Skin of body (tissue), 2 donors: ENCODE measurements around the gene ODAM. TPM values are rescaled to one million over a fixed set of nuclear protein-coding genes. Genes with fewer than 3 reads are reported as not detected.
"Not testable (repeated sequence)": the region's sequence is repeated elsewhere in the genome, so short reads cannot be mapped to it uniquely, and the experiment has no call there.

Experiments
- DNase-seq: peaks from one replicate; lab custom pipeline; 2025; lab: John Stamatoyannopoulos, UW
- total RNA-seq: library from RNA; depleted of rRNA; stranded (reverse); fragments of >200 nt; gene quantifications from one replicate; pipeline ENCODE4 v1.2.3, GENCODE V29; 2014

ODAM gene
- total RNA-seq, 1 donor from 2014 or later = not detected

- not testable (repeated sequence) for DNase-seq
These were observed 26.3 kb downstream of the ODAM start for GRCh38 chr4:70221818-70222217.

GRCh38 chr4:70225824-70226223, 30.3 kb downstream of the ODAM start, which contains the start of gene FDCSP:
Gene FDCSP (plus strand): TSS chr4:70226124. CDS start chr4:70231195, 5,071 bp downstream.
- DNase-seq = no peak

GRCh38 chr4:70236125-70236524, 40.6 kb downstream of the ODAM start:
- no peak for DNase-seq

GRCh38 chr4:70239131-70239883, 43.8 kb downstream of the ODAM start:
- DNase-seq = no peak

GRCh38 chr4:70239884-70240591, 44.5 kb downstream of the ODAM start:
- no peak for DNase-seq

GRCh38 chr4:70242297-70242696, 46.8 kb downstream of the ODAM start, which contains the start of gene CSN3:
Gene CSN3 (plus strand): TSS chr4:70242597. CDS start chr4:70244820, 2,223 bp downstream.
- DNase-seq = not testable (repeated sequence)

GRCh38 chr4:70243091-70243490, 47.6 kb downstream of the ODAM start:
- no peak for DNase-seq

- no peak for DNase-seq
These were observed 55.9 kb downstream of the ODAM start for GRCh38 chr4:70251250-70251944.

- DNase-seq = no peak
These were observed 56.4 kb downstream of the ODAM start for GRCh38 chr4:70251945-70252277.

Other genes starting within 250 kb of the ODAM start
- gene CSN2, start 230.0 kb upstream of the ODAM start, total RNA-seq = not detected
- gene STATH, start 199.8 kb upstream of the ODAM start, total RNA-seq = not detected
- gene HTN3, start 167.3 kb upstream of the ODAM start, total RNA-seq = not detected
- gene HTN1, start 145.3 kb upstream of the ODAM start, total RNA-seq = not detected
- not detected for gene PRR27, start 41.5 kb upstream of the ODAM start, total RNA-seq
- gene FDCSP, start 30.4 kb downstream of the ODAM start, total RNA-seq = not detected
- gene CSN3, start 46.9 kb downstream of the ODAM start, total RNA-seq = not detected
- gene CABS1, start 139.3 kb downstream of the ODAM start, total RNA-seq = not detected
- not detected for gene SMR3A, start 165.0 kb downstream of the ODAM start, total RNA-seq
- not detected for gene SMR3B, start 187.4 kb downstream of the ODAM start, total RNA-seq
- not detected for gene OPRPN, start 202.2 kb downstream of the ODAM start, total RNA-seq